ENCODE results near the gene TSEN54. TPM values are rescaled to one million over a fixed set of nuclear protein-coding genes. Genes with fewer than 3 reads are reported as not detected.

TSEN54 gene
- total RNA-seq, 1 experiment from 2014 or later: 36.6 TPM

DNA sequence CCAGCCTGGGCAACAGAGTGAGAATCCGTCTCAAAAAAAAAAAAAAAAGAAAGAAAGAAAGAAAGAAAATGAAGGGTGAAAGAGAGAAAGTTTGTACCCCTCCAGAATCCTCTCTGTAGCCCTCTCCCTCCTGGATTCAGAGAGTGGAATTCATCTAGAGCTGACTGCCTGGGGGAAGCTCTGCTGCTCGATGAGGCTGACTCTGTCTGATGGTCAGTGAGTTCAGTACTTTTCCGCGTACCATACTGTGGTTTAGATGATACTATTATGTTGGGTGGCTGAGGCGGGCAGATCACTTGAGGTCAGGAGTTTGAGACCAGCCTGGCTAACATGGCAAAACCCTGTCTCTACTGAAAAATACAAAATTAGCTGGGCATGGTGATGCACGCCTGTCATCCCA, 45.1 kb upstream of the TSEN54 start:
- intact Hi-C loops (cut with micrococcal nuclease; ENCODE audit: unreplicated experiment): no loop called here
- ChIA-PET CTCF (interaction anchor here (0.7 kb wide), 1 partner anchor 10 kb away, joined by 3 read pairs; no protein-coding TSS in a partner anchor), POLR2A (ENCODE audit: low non-redundant PET) (no interaction called here)
- no peak for TF ChIP-seq EZH2 (IDR thresholded peaks at IDR 0.05; ENCODE audit: borderline replicate concordance, low read depth, low read length, poor library complexity, severe bottlenecking)
- TF ChIP-seq, protein P1, sequence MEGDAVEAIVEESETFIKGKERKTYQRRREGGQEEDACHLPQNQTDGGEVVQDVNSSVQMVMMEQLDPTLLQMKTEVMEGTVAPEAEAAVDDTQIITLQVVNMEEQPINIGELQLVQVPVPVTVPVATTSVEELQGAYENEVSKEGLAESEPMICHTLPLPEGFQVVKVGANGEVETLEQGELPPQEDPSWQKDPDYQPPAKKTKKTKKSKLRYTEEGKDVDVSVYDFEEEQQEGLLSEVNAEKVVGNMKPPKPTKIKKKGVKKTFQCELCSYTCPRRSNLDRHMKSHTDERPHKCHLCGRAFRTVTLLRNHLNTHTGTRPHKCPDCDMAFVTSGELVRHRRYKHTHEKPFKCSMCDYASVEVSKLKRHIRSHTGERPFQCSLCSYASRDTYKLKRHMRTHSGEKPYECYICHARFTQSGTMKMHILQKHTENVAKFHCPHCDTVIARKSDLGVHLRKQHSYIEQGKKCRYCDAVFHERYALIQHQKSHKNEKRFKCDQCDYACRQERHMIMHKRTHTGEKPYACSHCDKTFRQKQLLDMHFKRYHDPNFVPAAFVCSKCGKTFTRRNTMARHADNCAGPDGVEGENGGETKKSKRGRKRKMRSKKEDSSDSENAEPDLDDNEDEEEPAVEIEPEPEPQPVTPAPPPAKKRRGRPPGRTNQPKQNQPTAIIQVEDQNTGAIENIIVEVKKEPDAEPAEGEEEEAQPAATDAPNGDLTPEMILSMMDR (conservative IDR thresholded peaks at IDR 0.05; ENCODE audit: low read depth, low read length): no peak
- Histone ChIP-seq H3K9me3 (ENCODE audit: low read depth, low read length, poor library complexity, severe bottlenecking) (no peaks in the 10 kb centered on the region), H3K4me3 (ENCODE audit: low read depth, low read length, poor library complexity, severe bottlenecking) (no peak overlapping the region), H3K27ac (ENCODE audit: low read depth, low read length, poor library complexity, severe bottlenecking) (no peak overlapping the region), H3K36me3 (ENCODE audit: insufficient read depth, low read length, poor library complexity, severe bottlenecking) (peaks cover 12% of the 10 kb centered on the region), H3K4me1 (ENCODE audit: insufficient read depth, low read length, poor library complexity, severe bottlenecking) (no peaks in the 10 kb centered on the region), H3K27me3 (replicated peaks; ENCODE audit: insufficient read depth, low read depth, low read length, poor library complexity) (no peaks in the 10 kb centered on the region)
- BruUV-seq (replicated peaks): no TSS peak
- DNase-seq (ENCODE audit: low spot score): no peak

- no peaks in the 10 kb centered on the region for H3K4me1 ChIP-seq (ENCODE audit: insufficient read depth, low read length, poor library complexity, severe bottlenecking)
- CTCF ChIA-PET: no interaction called here
- no peak for DNase-seq (ENCODE audit: low spot score)
- H3K9me3 ChIP-seq (ENCODE audit: low read depth, low read length, poor library complexity, severe bottlenecking): no peaks in the 10 kb centered on the region
- POLR2A ChIA-PET (ENCODE audit: low non-redundant PET): no interaction called here
- no peak for TF ChIP-seq EZH2 (IDR thresholded peaks at IDR 0.05; ENCODE audit: borderline replicate concordance, low read depth, low read length, poor library complexity, severe bottlenecking)
- TF ChIP-seq, protein P1 (conservative IDR thresholded peaks at IDR 0.05; ENCODE audit: low read depth, low read length): no peak
- no peak overlapping the region for H3K4me3 ChIP-seq (ENCODE audit: low read depth, low read length, poor library complexity, severe bottlenecking)
- no TSS peak for BruUV-seq (replicated peaks)
- peaks cover 12% of the 10 kb centered on the region for H3K36me3 ChIP-seq (ENCODE audit: insufficient read depth, low read length, poor library complexity, severe bottlenecking)
- no peak overlapping the region for H3K27ac ChIP-seq (ENCODE audit: low read depth, low read length, poor library complexity, severe bottlenecking)
- intact Hi-C loops (cut with micrococcal nuclease; ENCODE audit: unreplicated experiment): no loop called here
- H3K27me3 ChIP-seq (replicated peaks; ENCODE audit: insufficient read depth, low read depth, low read length, poor library complexity): no peaks in the 10 kb centered on the region
Observed at GRCh38 chr17:75472119-75472518, 44.2 kb upstream of the TSEN54 start.

- intact Hi-C loops (cut with micrococcal nuclease; ENCODE audit: unreplicated experiment): no loop called here
- ChIA-PET POLR2A (ENCODE audit: low non-redundant PET) (no interaction called here), CTCF (no interaction called here)
Observed at GRCh38 chr17:75473246-75473645, 43.1 kb upstream of the TSEN54 start.

More at GRCh38 chr17:75473246-75473645, 43.1 kb upstream of the TSEN54 start:
- H3K9me3 ChIP-seq (ENCODE audit: low read depth, low read length, poor library complexity, severe bottlenecking): no peaks in the 10 kb centered on the region
- no peaks in the 10 kb centered on the region for H3K4me1 ChIP-seq (ENCODE audit: insufficient read depth, low read length, poor library complexity, severe bottlenecking)
- H3K36me3 ChIP-seq (ENCODE audit: insufficient read depth, low read length, poor library complexity, severe bottlenecking): peaks cover 12% of the 10 kb centered on the region
- TF ChIP-seq EZH2 (IDR thresholded peaks at IDR 0.05; ENCODE audit: borderline replicate concordance, low read depth, low read length, poor library complexity, severe bottlenecking): no peak
- TF ChIP-seq, protein P1 (conservative IDR thresholded peaks at IDR 0.05; ENCODE audit: low read depth, low read length): no peak
- no peak for DNase-seq (ENCODE audit: low spot score)
- no peak overlapping the region for H3K27ac ChIP-seq (ENCODE audit: low read depth, low read length, poor library complexity, severe bottlenecking)
- no peaks in the 10 kb centered on the region for H3K27me3 ChIP-seq (replicated peaks; ENCODE audit: insufficient read depth, low read depth, low read length, poor library complexity)
- no peak overlapping the region for H3K4me3 ChIP-seq (ENCODE audit: low read depth, low read length, poor library complexity, severe bottlenecking)
- no TSS peak for BruUV-seq (replicated peaks)

All from A673 (cell line).